Eye (tissue), 1 donor: ENCODE results near the gene CAMKK1.

ENCODE experiments used
- DNase-seq: peaks from one replicate; pipeline ENCODE4 v3.0.0-alpha.2; 2015

CAMKK1 gene

DNA sequence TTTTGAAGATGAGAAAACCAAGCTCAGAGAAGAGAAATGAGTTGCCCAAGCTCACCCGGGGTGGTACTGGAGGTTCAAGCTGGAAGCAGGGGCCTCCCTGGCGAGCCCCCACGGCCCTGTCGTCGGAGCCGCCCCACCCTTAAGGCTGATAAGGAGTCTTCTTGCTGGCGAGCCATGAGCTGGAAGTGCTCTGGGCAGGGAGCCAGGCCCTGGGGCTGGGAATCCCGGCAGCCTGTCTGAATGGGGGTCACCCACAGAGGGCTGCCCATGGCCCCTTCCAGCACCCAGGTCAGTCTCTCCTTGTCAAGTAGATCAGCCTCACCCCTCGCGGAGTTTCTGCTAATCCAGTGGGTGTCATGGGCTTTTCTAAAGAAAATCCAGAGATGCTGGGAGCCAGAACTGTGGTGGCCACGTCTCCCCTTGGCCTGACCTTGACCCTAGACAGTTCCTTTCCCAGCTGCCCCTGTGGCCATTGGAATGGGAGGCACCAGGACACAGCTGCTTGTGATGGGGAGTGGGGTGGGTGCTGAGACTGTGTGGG is 24.6 kb upstream of the CAMKK1 start:
- DNase-seq, result no peak

DNA sequence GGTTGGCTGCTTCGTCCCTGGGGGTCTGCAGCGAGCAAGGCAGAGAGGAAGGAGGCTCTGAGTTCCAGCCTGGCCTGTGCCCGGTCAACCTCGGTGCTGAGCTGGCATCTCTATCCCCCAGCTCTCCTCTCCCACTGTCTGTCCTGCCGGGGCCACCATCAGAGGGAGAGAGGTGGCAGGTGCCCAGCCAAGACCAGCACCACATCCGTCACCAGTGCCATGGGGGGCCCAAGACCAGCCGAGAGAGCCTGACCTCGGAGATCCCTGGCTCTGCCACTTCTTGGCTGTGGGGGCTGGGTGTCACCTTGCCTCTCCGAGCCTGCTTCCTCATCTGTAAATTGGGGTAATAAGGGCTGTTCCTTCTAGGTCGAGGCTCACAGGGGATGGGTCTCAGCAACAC is 24.0 kb upstream of the CAMKK1 start:
- DNase-seq, result no peak

- no peak for DNase-seq
Observed at GRCh38 chr17:3915995-3916696, 23.3 kb upstream of the CAMKK1 start, which contains the start of gene P2RX1. Gene P2RX1, minus strand, starts transcription at chr17:3916465. Its CDS starts 240 bp downstream, at chr17:3916225.

DNA sequence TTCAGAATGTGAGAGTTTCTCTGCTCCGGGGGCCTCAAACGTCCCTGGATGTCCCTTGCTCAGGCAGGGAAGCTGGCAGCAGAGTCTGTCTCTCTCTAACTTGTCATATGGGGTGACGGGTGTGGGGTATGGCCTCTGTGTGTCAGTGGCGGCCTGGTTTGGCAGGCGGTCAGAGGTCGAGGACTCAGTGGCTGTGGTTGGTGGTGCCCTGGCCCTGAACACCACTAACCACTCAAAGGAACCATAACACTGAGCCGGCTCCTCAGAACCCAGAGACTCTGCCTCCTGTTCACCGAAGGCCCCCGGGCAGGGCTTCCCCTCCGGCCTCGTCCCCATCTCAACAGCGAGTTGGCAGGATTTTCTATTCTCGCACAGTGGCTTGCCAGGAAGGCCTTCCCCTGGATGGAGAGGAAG is 22.7 kb upstream of the CAMKK1 start:
- DNase-seq, result no peak

- DNase-seq, result no peak
Observed at GRCh38 chr17:3914312-3914670, 21.4 kb upstream of the CAMKK1 start.

- DNase-seq, result peak; percentile 86
Observed at GRCh38 chr17:3913531-3914311, 20.9 kb upstream of the CAMKK1 start.

DNA sequence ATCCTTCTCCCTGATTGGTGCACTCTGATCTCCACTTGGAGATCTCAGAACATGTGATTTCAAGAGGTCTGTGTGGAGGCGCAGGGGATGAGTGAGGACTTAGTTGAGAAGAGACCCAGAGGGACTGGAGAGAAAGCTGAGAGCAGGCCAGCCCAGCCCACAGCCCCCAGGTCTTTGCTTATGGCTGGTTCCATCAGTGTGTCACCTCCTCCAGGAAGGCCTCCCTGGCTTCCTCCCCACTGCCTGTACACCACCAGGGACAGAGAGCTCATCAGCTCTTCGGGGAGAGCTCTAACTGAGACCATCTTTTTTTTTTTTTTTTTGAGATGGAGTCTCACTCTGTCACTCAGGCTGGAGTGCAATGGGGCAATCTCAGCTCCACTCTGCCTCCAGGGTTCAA is 20.0 kb upstream of the CAMKK1 start:
- DNase-seq, result no peak

GRCh38 chr17:3911271-3912053 is 18.6 kb upstream of the CAMKK1 start:
- peak; percentile 67 for DNase-seq

DNA sequence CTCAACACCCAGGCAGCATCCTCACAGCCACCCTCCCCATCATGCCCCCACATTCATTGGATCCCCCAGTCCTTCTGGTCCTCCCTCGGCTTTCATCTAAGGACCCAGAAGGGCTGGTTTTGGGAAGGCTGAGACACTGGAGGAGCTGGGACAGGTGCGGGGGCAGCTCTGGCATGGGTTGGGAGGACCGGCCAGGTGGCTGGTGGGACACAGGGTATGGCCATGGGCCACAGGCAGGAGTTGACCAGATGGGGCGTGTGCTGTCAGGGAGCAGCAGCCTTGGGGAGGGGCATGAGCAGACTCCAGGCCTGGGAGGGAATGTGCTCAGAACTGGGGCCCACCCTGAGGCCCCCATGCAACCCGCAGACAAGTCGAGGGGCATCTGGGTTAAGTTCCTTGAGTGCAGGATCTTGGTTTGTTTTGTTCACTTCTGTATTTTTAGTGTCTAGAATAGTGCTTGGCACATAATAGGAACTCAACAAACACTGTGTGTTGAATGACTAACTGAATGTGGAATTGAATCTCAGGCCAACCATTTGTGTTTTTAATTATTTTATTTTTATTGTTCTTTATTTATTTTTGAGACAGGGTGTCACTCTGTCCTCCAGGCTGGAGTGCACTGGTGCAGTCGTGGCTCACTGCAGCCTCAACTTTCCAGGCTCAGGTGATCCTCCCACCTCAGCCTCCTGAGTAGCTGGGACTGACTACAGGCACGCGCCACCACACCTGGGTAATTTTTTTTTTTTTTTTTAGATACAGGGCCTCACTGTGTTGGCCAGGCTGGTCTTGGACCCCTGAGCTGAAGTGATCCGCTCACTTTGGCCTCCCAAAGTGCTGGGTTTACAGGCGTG is 17.8 kb upstream of the CAMKK1 start:
- DNase-seq, result no peak

GRCh38 chr17:3909257-3909656 is 16.4 kb upstream of the CAMKK1 start:
- no peak for DNase-seq

DNA sequence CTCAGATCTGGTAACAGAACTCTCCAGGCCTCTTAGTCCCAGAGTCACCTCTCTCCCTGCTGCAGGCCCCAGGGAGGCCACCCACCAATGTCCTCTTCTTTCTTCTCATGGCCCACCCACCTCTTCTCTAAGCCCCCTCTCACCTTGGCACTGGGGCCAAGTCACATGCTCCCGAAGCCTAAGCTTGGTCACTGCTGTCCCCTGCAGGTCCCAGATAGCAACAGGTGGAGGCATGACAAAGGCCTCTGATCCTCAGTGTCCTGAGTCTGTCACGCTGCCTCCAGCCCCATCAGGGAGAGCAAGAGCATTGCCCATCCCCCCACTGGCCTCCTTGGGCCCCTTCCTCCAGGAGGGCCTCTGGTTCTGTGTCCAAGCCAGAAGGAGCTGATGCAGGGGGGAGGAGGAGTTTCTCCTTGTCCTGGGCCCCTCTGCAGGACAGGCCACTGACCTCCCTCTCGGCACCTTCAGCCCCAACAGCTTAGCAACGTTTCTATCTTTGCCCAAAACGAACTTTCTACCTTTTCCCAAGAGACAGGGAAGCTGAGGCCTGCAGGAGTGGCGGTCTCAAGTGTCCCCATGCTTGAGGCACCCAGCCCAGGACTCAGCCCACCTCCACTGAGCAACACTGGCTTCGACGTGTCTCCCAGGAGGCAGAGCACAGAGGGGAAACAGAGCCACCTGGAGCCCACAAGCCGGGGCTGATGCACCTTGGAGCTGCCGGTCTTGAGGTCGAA is 14.8 kb upstream of the CAMKK1 start:
- DNase-seq, result no peak

- DNase-seq, result no peak
Observed at GRCh38 chr17:3906881-3907280, 14.0 kb upstream of the CAMKK1 start.

DNA sequence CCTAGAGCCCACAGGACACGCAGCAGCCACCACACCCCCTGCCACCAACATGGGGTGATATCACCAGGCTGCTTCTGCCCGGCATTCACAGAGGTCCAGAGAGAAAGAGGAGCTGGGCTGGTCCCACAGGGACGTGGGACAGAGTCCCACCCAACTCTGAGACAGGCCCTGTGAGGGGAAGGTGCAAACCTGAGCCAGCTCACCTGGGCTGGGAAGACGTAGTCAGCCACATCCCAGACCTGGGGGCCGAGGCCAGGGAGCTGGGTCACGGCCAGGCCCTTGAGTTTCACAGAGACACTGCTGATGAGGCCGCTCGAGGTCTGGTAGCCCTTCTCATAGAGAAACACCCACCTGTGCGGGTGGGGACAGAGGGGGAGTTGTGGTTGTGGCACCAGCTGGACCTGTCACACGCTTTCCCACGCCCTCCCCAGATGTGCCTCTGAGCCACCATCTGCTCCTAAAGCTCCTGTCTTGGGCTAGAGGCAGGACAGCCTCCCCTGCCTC is 12.2 kb upstream of the CAMKK1 start:
- DNase-seq, result peak; percentile 30

DNA sequence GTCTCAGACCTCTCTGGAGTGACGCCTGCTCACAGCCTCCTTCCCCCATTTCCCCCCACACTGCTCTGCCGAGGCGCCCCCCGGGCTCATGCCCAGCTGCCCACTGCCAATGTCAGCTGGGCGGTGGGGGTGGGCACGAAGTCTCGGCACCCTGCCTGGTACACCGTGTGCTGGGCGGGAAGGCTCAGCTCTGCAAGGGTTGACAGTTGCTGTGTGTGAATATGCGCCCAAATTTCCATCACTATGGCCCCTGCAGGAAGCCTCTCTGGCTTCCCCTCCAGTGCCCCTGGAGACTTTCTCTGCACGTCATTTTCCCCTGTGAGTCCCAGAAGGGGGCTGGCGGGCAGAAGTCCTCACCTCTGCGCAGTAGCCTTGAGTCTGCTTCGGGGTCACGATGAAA is 11.6 kb upstream of the CAMKK1 start:
- no peak for DNase-seq

GRCh38 chr17:3903881-3904290 is 11.0 kb upstream of the CAMKK1 start:
- DNase-seq, result no peak

DNA sequence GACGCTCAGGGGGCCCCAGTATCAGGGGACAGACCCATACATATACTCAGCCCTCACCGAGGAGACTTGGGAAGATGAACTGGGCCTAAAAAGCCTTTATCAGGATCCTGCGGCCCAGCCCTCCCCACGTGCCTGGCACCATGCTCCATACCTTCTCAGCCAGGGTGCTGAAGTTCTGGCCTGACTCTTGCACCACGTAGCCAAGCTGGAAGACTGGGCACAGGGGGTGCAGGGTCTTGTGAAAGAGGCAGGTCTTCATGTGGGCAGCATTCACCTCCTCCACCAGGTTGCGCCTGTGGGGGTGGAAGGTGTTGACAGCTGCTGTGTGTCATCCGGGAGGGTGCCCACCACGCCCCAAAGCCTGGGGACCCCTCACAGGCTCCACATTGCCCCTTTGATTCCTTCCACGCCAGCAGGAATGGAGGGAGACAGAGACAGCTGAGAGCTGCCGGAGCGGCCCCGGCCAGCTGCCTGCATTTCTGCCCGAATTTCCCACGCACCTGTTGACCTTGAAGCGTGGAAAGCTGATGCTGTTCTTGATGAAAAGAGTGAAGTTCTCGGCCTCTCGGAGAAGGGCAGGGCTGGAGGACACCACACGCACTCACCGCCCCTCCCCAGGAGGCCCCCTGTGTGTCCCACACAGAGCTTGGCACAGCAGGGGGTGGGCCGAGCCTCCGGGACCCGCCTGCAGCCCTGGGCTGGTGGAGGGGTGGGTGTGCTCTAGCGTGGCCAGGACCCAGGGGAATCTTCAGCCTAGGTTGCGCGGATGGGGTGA is 10.4 kb upstream of the CAMKK1 start:
- peak; percentile 42 for DNase-seq

DNA sequence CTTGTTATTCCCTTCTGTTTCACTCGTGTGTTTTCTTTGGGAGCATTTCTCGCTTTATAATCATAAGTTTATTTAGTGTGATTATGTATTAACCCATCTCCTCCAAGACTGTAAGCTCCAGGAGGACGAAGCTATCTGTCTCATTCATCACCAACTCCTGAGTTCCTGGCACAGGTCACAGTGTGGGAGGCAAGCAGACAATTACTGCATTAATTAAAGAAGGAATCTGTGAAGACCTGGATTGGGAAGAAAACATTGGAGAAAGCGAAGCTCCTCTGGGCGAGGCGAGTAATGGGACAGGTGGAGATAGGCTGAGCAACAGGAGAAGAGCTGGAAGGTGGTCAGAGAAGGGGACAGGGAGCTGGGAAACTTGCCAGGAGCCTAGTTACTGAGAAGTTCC is 7.8 kb upstream of the CAMKK1 start:
- DNase-seq, result no peak

- DNase-seq, result no peak
Observed at GRCh38 chr17:3897731-3898130, 4.9 kb upstream of the CAMKK1 start.

DNA sequence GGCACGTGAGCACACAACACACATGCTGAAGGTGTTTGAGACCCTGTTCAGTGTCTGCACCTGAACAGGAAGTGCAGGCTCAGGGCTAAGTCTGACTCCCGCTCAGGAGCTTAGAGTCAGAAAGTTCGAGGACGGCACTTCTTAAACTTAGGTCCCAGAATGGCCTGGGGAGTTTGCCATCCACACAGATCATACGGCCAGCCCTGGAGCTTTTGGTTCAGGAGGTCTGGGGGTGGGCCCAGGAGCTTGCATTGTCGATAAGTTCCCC is 4.0 kb upstream of the CAMKK1 start:
- no peak for DNase-seq

DNA sequence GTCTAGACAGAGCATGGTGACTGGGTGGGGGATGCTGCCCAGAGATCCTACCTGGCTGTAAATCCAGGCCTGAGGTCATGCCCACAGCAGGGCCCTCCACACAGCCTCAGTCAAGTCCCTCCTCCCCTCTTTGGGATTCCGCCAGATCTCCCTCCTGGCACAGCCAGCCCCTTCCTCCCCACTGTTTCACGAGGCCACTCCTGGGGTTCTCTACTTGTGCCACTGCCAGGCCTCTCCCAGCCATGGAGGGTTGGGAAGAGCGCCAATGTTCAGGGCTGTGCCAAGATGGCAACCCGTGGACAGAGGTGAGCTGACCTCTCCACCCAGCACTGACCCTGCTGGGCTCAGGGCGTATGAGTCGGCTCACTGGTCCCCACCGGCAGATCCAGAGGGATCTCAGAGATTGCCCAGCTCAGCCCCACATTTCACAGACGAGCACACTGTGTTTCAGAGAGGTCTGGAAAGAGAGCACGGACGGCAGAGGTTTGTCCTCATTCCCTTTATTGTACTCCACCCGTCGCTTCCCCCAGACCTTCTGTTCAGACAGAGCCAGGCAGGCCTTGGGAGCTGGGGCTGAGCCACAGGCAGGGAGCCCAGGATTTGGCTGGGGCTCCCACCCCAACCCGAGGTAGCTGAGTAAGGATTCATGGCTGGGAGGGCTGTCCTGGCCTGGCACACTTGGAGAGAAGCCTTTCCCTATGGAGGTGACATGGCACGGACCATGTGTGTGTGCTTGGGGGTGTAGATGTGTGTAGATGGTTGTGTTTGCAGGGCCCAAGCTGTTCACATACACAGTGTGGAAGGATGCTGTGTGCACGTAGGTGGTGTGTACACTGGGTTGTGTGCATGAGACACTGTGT is 3.5 kb upstream of the CAMKK1 start:
- no peak for DNase-seq
